Measurements from ENCODE around the gene HDAC2. TPM values are rescaled to one million over a fixed set of nuclear protein-coding genes. Genes with fewer than 3 reads are reported as not detected.

The HDAC2 gene
- polyA plus RNA-seq, 1 donor (not counting 4 experiments of a cell fraction or from before 2014, with no cell fraction given): 222 TPM

DNA sequence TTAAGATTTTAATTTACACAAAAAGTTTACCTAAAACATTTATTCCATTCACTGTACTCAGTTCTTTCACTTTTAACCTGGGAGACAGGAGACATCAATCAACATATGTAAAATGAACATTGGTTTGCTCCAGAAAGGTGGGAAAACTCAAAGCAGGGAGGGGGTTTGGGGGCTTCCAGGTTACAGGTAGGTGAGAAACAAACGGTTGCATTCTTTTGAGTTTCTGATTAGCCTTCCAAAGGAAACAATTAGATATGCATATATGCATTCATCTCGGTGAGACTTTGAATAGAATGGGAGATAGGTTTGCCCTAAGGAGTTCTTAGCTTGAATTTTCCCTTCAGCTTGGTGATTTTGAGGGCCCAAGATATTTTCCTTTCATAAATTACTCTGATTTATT is 38.2 kb upstream of the HDAC2 start:
- FAIRE-seq (no peak), DNase-seq (ENCODE audit: low read depth, low spot score) (no peak)
- H3K27me3 ChIP-seq (ENCODE audit: control insufficient read depth, extremely low read depth, insufficient read depth, low read length): no peaks in the 10 kb centered on the region
- no peak for TF ChIP-seq EZH2 (IDR thresholded peaks at IDR 0.05; ENCODE audit: low read length)
- TF ChIP-seq CTCF (optimal IDR thresholded peaks at IDR 0.05 in 1 of 3, IDR thresholded peaks at IDR 0.05 in 1 of 3, conservative IDR thresholded peaks at IDR 0.05 in 1 of 3; ENCODE audit: extremely low read depth in 1 of 3, insufficient read depth in 2 of 3, low read length in 3 of 3): no peak
- no peaks in the 10 kb centered on the region for H3K9me1 ChIP-seq (ENCODE audit: control insufficient read depth, extremely low read depth, insufficient read depth, low read length)
- H2AFZ ChIP-seq (ENCODE audit: control insufficient read depth, low read length): no peak overlapping the region
- no peaks in the 10 kb centered on the region for H3K9me3 ChIP-seq (ENCODE audit: control insufficient read depth, low read depth, low read length)
- no peaks in the 10 kb centered on the region for H3K36me3 ChIP-seq (ENCODE audit: control insufficient read depth in 2 of 2, extremely low read depth in 1 of 2, insufficient read depth in 2 of 2, low read length in 2 of 2)
- no peak overlapping the region for H3K4me3 ChIP-seq (ENCODE audit: control insufficient read depth in 2 of 3, extremely low read depth in 1 of 3, insufficient read depth in 2 of 3, low read depth in 1 of 3, low read length in 3 of 3)
- H3K27ac ChIP-seq (ENCODE audit: control insufficient read depth, insufficient read depth, low read length): no peak overlapping the region
- peaks cover 4% of the 10 kb centered on the region for H3K4me1 ChIP-seq (ENCODE audit: control insufficient read depth, extremely low read depth, insufficient read depth, low read length)
- no peaks in the 10 kb centered on the region for H3K79me2 ChIP-seq (ENCODE audit: control insufficient read depth, insufficient read depth, low read length)
- H4K20me1 ChIP-seq (ENCODE audit: control insufficient read depth, extremely low read depth, insufficient read depth, low read length): no peaks in the 10 kb centered on the region
- H3K9ac ChIP-seq (ENCODE audit: control insufficient read depth, extremely low read depth, insufficient read depth, low read length): no peak overlapping the region
- dilution Hi-C loops (cut with MboI; ENCODE audit: extremely low pct_ligation_motif_present, low sequenced_read_pairs): no loop called here
- no peak overlapping the region for H3K4me2 ChIP-seq (ENCODE audit: control insufficient read depth, extremely low read depth, insufficient read depth, low read depth, low read length)

DNA sequence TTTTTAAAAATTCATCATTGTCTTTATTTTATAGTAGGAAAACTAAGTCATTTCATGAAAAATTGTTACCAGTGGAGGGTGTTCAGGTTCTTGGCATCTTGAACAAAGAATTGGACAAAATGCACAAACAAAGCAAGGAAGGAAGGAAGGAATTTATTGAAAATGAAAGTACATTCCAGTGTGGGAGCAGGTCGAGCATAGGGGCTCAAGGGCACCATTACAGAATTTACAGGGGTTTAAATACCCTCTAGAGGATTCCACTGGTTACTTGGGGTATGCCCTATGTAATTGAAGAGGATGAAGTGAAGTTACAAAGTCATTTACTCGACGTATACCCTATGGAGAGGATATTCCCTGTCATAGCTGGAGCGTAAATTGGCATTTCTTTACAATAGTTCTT is 37.4 kb upstream of the HDAC2 start:
- no peak overlapping the region for H3K9ac ChIP-seq (ENCODE audit: control insufficient read depth, extremely low read depth, insufficient read depth, low read length)
- no peak overlapping the region for H2AFZ ChIP-seq (ENCODE audit: control insufficient read depth, low read length)
- no peak for FAIRE-seq
- H3K9me1 ChIP-seq (ENCODE audit: control insufficient read depth, extremely low read depth, insufficient read depth, low read length): no peaks in the 10 kb centered on the region
- H3K27me3 ChIP-seq (ENCODE audit: control insufficient read depth, extremely low read depth, insufficient read depth, low read length): no peaks in the 10 kb centered on the region
- no peaks in the 10 kb centered on the region for H3K36me3 ChIP-seq (ENCODE audit: control insufficient read depth in 2 of 2, extremely low read depth in 1 of 2, insufficient read depth in 2 of 2, low read length in 2 of 2)
- TF ChIP-seq CTCF (optimal IDR thresholded peaks at IDR 0.05 in 1 of 3, IDR thresholded peaks at IDR 0.05 in 1 of 3, conservative IDR thresholded peaks at IDR 0.05 in 1 of 3; ENCODE audit: extremely low read depth in 1 of 3, insufficient read depth in 2 of 3, low read length in 3 of 3) (no peak), EZH2 (IDR thresholded peaks at IDR 0.05; ENCODE audit: low read length) (no peak)
- H3K27ac ChIP-seq (ENCODE audit: control insufficient read depth, insufficient read depth, low read length): no peak overlapping the region
- no peak overlapping the region for H3K4me2 ChIP-seq (ENCODE audit: control insufficient read depth, extremely low read depth, insufficient read depth, low read depth, low read length)
- dilution Hi-C loops (cut with MboI; ENCODE audit: extremely low pct_ligation_motif_present, low sequenced_read_pairs): no loop called here
- no peak overlapping the region for H3K4me3 ChIP-seq (ENCODE audit: control insufficient read depth in 2 of 3, extremely low read depth in 1 of 3, insufficient read depth in 2 of 3, low read depth in 1 of 3, low read length in 3 of 3)
- H3K4me1 ChIP-seq (ENCODE audit: control insufficient read depth, extremely low read depth, insufficient read depth, low read length): peaks cover 4% of the 10 kb centered on the region
- no peaks in the 10 kb centered on the region for H3K9me3 ChIP-seq (ENCODE audit: control insufficient read depth, low read depth, low read length)
- no peak for DNase-seq (ENCODE audit: low read depth, low spot score)
- H3K79me2 ChIP-seq (ENCODE audit: control insufficient read depth, insufficient read depth, low read length): no peaks in the 10 kb centered on the region
- no peaks in the 10 kb centered on the region for H4K20me1 ChIP-seq (ENCODE audit: control insufficient read depth, extremely low read depth, insufficient read depth, low read length)
